ENCODE data around the gene KCNK1.
A peak's percentile ranks its signal among the peaks of the same experiment; 100 is the strongest.
"Not testable (repeated sequence)": the region's sequence is repeated elsewhere in the genome, so short reads cannot be mapped to it uniquely, and the experiment has no call there.

The KCNK1 gene

GRCh38 chr1:233605205-233605604 lies 8.7 kb upstream of the KCNK1 start:
- no peak overlapping the region for H3K4me3 ChIP-seq (ENCODE audit: low read depth, low read length)
- DNase-seq (ENCODE audit: low read depth), result no peak
- TF ChIP-seq, protein P1, sequence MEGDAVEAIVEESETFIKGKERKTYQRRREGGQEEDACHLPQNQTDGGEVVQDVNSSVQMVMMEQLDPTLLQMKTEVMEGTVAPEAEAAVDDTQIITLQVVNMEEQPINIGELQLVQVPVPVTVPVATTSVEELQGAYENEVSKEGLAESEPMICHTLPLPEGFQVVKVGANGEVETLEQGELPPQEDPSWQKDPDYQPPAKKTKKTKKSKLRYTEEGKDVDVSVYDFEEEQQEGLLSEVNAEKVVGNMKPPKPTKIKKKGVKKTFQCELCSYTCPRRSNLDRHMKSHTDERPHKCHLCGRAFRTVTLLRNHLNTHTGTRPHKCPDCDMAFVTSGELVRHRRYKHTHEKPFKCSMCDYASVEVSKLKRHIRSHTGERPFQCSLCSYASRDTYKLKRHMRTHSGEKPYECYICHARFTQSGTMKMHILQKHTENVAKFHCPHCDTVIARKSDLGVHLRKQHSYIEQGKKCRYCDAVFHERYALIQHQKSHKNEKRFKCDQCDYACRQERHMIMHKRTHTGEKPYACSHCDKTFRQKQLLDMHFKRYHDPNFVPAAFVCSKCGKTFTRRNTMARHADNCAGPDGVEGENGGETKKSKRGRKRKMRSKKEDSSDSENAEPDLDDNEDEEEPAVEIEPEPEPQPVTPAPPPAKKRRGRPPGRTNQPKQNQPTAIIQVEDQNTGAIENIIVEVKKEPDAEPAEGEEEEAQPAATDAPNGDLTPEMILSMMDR (IDR thresholded peaks at IDR 0.05; ENCODE audit: insufficient read depth, low read depth, low read length, missing control alignments), result no peak

DNA sequence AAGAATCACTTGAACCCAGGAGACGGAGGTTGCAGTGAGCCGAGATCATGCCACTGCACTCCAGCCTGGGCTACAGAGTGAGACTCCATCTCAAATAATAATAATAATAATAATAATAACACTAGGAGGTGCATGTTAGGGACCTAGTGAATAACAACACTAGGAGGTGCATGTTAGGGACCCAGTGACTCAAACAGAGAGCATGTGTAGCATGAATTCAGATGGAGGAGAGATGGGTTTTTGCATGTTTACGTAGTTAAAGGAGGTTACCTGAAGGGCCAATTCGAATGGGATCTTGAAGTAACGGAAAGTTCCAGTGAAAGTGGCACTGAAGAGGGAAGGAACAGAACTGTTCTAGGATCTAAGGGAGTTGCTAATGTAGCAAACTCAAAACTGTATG lies 7.1 kb upstream of the KCNK1 start:
- no peak overlapping the region for H3K4me3 ChIP-seq (ENCODE audit: low read depth, low read length)
- peak; percentile 55 for DNase-seq (ENCODE audit: low read depth)
- TF ChIP-seq, protein P1 (IDR thresholded peaks at IDR 0.05; ENCODE audit: insufficient read depth, low read depth, low read length, missing control alignments), result no peak

- H3K4me3 ChIP-seq (ENCODE audit: low read depth, low read length), result no peak overlapping the region
- DNase-seq (ENCODE audit: low read depth), result peak; percentile 54
- TF ChIP-seq, protein P1 (IDR thresholded peaks at IDR 0.05; ENCODE audit: insufficient read depth, low read depth, low read length, missing control alignments), result no peak
Measured at GRCh38 chr1:233607252-233608119, 6.4 kb upstream of the KCNK1 start.

DNA sequence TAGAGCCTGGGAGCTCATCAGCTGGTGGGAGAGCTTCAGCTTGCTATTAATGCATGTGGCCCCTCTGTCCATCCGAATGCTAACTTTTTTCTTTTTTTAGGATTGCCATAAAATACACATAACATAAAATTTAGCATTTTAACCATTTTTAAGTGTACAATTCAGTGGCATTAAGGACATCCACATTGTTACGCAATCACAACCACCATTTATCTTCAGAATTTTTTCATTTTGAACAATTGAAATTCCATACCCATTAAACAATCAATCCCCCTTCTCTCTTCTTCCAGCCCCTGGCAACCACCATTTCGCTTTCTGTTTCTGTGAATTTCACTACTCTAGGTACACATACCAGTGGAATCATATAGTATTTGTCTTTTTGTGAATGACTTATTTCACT lies 4.9 kb upstream of the KCNK1 start:
- no peak for DNase-seq (ENCODE audit: low read depth)
- TF ChIP-seq, protein P1 (IDR thresholded peaks at IDR 0.05; ENCODE audit: insufficient read depth, low read depth, low read length, missing control alignments), result no peak
- no peak overlapping the region for H3K4me3 ChIP-seq (ENCODE audit: low read depth, low read length)

DNA sequence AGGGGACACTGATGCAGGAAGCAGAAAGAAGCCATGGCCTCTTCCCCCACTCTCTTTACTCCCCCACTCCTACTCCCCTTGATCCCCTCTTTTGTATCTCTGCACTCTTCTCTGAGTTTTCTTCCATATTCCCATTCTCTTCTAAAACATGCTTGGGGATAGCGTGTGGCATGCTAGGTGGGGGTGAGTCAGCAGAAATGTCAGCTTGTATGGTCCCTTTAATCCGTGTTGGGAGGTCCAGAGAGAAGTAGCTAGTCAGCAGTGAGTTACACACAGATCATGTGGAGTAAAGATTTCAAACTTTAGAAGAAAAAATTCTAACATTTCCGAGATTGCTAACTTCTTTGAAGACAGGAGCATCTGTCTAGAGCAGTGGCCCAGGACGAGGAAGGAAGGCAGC lies 4.0 kb upstream of the KCNK1 start:
- no peak overlapping the region for H3K4me3 ChIP-seq (ENCODE audit: low read depth, low read length)
- TF ChIP-seq, protein P1 (IDR thresholded peaks at IDR 0.05; ENCODE audit: insufficient read depth, low read depth, low read length, missing control alignments), result no peak
- DNase-seq (ENCODE audit: low read depth), result no peak

- DNase-seq (ENCODE audit: low read depth), result no peak
- TF ChIP-seq, protein P1 (IDR thresholded peaks at IDR 0.05; ENCODE audit: insufficient read depth, low read depth, low read length, missing control alignments), result no peak
- H3K4me3 ChIP-seq (ENCODE audit: low read depth, low read length), result no peak overlapping the region
Measured at GRCh38 chr1:233610628-233611027, 3.3 kb upstream of the KCNK1 start.

DNA sequence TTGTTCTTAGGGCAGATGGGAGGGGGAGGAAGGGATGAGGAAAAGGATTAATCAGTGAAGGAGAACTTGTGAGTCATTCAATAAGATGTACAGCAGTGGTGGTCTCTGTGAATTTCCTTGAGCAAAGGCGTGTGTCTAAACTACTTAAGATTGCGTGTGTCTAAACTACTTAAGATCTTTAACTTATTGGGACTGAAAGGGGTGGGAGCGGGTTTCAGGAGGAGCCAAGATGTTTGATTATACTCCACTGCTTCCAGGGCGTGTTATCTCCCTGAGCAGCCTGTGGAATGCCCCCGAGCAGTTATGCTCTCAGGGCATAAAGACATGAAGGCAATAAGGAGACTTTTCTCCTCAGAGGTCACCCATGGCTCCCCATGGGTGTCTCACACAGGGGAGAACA lies 2.5 kb upstream of the KCNK1 start:
- H3K4me3 ChIP-seq (ENCODE audit: low read depth, low read length); DNase-seq (ENCODE audit: low read depth): not testable (repeated sequence)

Measured in GM12865 (cell line).